MCF 10A (cell line): ENCODE measurements around the gene MEGF10. TPM values are rescaled to one million over a fixed set of nuclear protein-coding genes. Genes with fewer than 3 reads are reported as not detected.

ENCODE experiments used
- BruUV-seq: library from RNA; stranded (reverse); fragments of 400-500 nt; replicated peaks from 2 replicates; lab custom pipeline; 2021; lab: Mats Ljungman, UMichigan
- CTCF ChIA-PET: fragments of 300-600 bp; sonication (Branson Sonifier 250); formaldehyde crosslinking; extraction: SDS; loops from one replicate; lab custom pipeline; 2021; ENCODE audit warnings: antibody characterized with exemption, inconsistent platforms; lab: Yijun Ruan, JAX
- POLR2A ChIA-PET: fragments of 300-600, 350-650 bp; sonication (Branson Sonifier 250); formaldehyde crosslinking; extraction: SDS; loops from one replicate; lab custom pipeline; 2020; ENCODE audit warnings: antibody characterized with exemption, inconsistent platforms; lab: Yijun Ruan, JAX
- DNase-seq: peaks from one replicate; pipeline ENCODE4 v3.0.0-alpha.2; 2018; ENCODE audit not compliant: unreplicated experiment
- H3K27ac Mint-ChIP-seq: one replicate; pipeline ENCODE4 v1.8.0; 2022; ENCODE audit warnings: mild to moderate bottlenecking, low read depth, mixed read lengths; ENCODE audit not compliant: unreplicated experiment
- H3K27me3 Mint-ChIP-seq: one replicate; pipeline ENCODE4 v1.8.0; 2022; ENCODE audit warnings: mixed read lengths; ENCODE audit not compliant: insufficient read depth, unreplicated experiment
- H3K36me3 Mint-ChIP-seq: one replicate; pipeline ENCODE4 v1.8.0; 2022; ENCODE audit warnings: mild to moderate bottlenecking, moderate library complexity, mixed read lengths; ENCODE audit not compliant: insufficient read depth, unreplicated experiment
- H3K4me1 Mint-ChIP-seq: one replicate; pipeline ENCODE4 v1.8.0; 2022; ENCODE audit warnings: mixed read lengths; ENCODE audit not compliant: insufficient read depth, unreplicated experiment
- H3K4me3 Mint-ChIP-seq: one replicate; pipeline ENCODE4 v1.8.0; 2022; ENCODE audit warnings: mild to moderate bottlenecking, moderate library complexity, mixed read lengths; ENCODE audit not compliant: unreplicated experiment
- H3K9me3 Mint-ChIP-seq: one replicate; pipeline ENCODE4 v1.8.0; 2022; ENCODE audit warnings: mixed read lengths; ENCODE audit not compliant: unreplicated experiment
- CTCF ChIP-seq: fragments of 200-600 bp; IDR thresholded peaks from one replicate; pipeline ENCODE4 v1.8.0; 2022; ENCODE audit warnings: antibody characterized with exemption, mild to moderate bottlenecking; ENCODE audit not compliant: unreplicated experiment
- intact Hi-C: fragments of 100-400 bp; cut with micrococcal nuclease; formaldehyde crosslinking; loops from 2 replicates; pipeline ENCODE4 v1.14.1; 2022
- total RNA-seq: library from RNA; stranded (reverse); gene quantifications from 2 replicates; pipeline ENCODE4 v1.2.3, GENCODE V29; 2022

Gene MEGF10
- total RNA-seq, 1 experiment from 2014 or later = not detected

GRCh38 chr5:127396490-127397155, 106.0 kb downstream of the MEGF10 start:
- Mint-ChIP-seq H3K27ac (no peak overlapping the region), H3K9me3 (no peaks in the 10 kb centered on the region), H3K4me1 (no peaks in the 10 kb centered on the region), H3K36me3 (no peaks in the 10 kb centered on the region), H3K27me3 (peaks cover 31% of the 10 kb centered on the region), H3K4me3 (no peak overlapping the region)
- DNase-seq = no peak
- ChIA-PET CTCF (interaction anchor here (0.6 to 1.2 kb wide), 2 partner anchors 8 to 254 kb away, joined by 3 read pairs; no protein-coding TSS in a partner anchor), POLR2A (interaction anchor here (0.7 kb wide), 1 partner anchor 156 kb away, joined by 4 read pairs; no protein-coding TSS in a partner anchor)
- BruUV-seq = no TSS peak
- intact Hi-C loops = no loop called here
- no peak for TF ChIP-seq CTCF

GRCh38 chr5:127398508-127398907, 107.9 kb downstream of the MEGF10 start:
- Mint-ChIP-seq H3K36me3 (no peaks in the 10 kb centered on the region), H3K27me3 (peaks cover 27% of the 10 kb centered on the region), H3K9me3 (no peaks in the 10 kb centered on the region), H3K27ac (no peak overlapping the region), H3K4me3 (no peak overlapping the region), H3K4me1 (no peaks in the 10 kb centered on the region)
- ChIA-PET CTCF (interaction anchor here (0.7 to 1.0 kb wide), 2 partner anchors 24 to 77 kb away, joined by 3 to 7 read pairs; no protein-coding TSS in a partner anchor), POLR2A (interaction anchor here (1.4 kb wide), 1 partner anchor 11 kb away, joined by 4 read pairs; no protein-coding TSS in a partner anchor)
- no TSS peak for BruUV-seq
- no peak for DNase-seq
- intact Hi-C loops = no loop called here
- TF ChIP-seq CTCF = no peak

- no TSS peak for BruUV-seq
- H3K9me3 Mint-ChIP-seq = no peaks in the 10 kb centered on the region
- peaks cover 21% of the 10 kb centered on the region for H3K27me3 Mint-ChIP-seq
- DNase-seq = no peak
- no peaks in the 10 kb centered on the region for H3K36me3 Mint-ChIP-seq
- no peak for TF ChIP-seq CTCF
- CTCF ChIA-PET = interaction anchor here (1.0 kb wide), 1 partner anchor 24 kb away, joined by 3 read pairs; no protein-coding TSS in a partner anchor
- POLR2A ChIA-PET = interaction anchor here (1.4 kb wide), 1 partner anchor 11 kb away, joined by 4 read pairs; no protein-coding TSS in a partner anchor
- H3K4me1 Mint-ChIP-seq = no peaks in the 10 kb centered on the region
- H3K27ac Mint-ChIP-seq = no peak overlapping the region
- intact Hi-C loops = no loop called here
- no peak overlapping the region for H3K4me3 Mint-ChIP-seq
These were observed 108.5 kb downstream of the MEGF10 start for GRCh38 chr5:127399068-127399467.

- ChIA-PET POLR2A (interaction anchor here (0.6 to 0.7 kb wide), 2 partner anchors 34 to 172 kb away, joined by 3 read pairs; no protein-coding TSS in a partner anchor), CTCF (interaction anchor here (0.7 kb wide), 1 partner anchor 19 kb away, joined by 3 read pairs; no protein-coding TSS in a partner anchor)
- H3K27ac Mint-ChIP-seq = no peak overlapping the region
- intact Hi-C loops = no loop called here
- H3K36me3 Mint-ChIP-seq = no peaks in the 10 kb centered on the region
- no peak for DNase-seq
- H3K9me3 Mint-ChIP-seq = no peaks in the 10 kb centered on the region
- no TSS peak for BruUV-seq
- TF ChIP-seq CTCF = no peak
- no peaks in the 10 kb centered on the region for H3K4me1 Mint-ChIP-seq
- H3K27me3 Mint-ChIP-seq = peaks cover 16% of the 10 kb centered on the region
- no peak overlapping the region for H3K4me3 Mint-ChIP-seq
These were observed 109.9 kb downstream of the MEGF10 start for GRCh38 chr5:127400539-127400938.
